NCI-H510A treated with DMSO at 0.1 percent for 48 hours (cell line): ENCODE data around the gene IQCK.

Source experiments
- DNase-seq: peaks from one replicate; lab custom pipeline; 2025; lab: John Stamatoyannopoulos, UW

The IQCK gene

DNA sequence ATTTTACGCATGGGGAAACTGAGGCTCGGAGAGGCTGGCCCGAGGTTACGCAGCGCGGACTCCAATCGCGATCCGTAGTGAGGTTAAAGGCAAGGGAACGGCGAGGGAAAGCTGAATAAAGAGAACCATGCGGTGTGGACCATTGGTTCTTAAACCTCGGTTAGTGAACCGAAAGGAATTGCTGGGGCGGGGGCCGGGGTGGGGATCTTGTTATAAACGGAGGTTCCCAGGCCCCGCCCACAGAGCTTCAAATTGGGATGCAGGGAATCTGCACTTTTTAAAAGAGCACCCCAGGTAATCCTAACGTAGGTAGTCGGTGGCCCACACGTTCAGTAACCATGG lies 524 bp downstream of the IQCK start:
- peak; percentile 81 for DNase-seq

DNA sequence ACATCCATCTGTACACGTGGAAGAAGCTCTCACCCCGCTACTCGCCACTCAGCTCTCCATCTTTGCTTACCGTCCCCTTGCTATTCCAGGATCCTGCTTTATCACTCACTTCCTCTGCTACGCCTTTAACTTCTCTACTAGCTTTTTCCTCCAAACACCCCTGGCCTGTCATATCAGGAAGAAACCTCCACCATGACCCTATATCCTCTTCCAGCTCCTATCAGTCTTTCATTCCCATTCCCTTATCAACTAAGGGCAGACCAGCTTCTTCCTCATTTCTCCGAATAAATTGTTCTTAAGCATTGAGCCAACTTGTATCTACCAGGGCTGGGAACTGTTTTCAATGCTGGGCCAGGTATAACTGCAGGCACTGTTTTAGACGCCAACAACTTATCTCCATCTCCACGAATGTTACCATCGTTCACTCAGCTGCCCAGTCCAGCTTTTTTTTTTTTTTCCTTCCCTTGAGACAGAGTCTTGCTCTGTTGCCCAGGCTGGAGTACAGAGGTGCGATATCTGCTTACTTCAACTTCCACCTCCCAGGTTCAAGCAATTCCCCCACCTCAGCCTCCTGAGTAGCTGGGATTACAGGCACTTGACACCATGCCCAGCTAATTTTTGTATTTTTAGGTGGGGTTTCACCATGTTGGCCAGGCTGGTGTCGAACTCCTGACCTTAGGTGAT lies 4.3 kb downstream of the IQCK start:
- DNase-seq: no peak

DNA sequence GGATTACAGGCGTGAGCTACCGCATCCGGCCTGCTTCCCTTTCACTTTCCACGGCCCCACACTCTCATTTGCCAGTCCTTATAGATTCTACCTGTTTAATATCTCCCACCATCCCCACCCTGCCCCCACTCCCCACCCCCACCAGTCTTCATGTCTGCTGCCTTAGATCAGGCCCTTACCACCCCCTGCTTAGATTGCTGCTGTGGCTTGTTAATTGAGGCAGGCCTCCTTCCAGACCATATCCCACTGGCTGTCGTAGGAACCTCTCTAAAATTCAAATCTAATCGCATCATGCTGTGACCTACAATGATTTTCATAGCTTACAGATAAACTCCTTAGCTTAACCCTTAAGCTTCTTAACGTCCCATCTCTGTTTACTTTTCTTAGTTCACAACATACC lies 4.9 kb downstream of the IQCK start:
- no peak for DNase-seq

DNA sequence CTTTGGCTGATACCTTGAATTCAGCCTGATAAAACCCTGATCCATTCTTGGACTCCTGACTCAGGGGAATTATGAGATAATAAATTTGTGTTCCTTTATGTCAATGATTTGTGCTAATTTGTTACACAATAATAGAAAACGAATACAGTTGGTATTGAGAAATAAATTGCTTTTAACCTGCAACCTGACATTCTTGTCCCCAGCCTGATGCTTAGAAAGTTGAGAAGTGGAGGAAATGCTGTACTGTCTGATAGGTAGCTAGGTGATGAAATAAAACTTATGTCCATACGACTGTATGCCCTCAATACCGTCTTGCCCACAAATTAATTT lies 10.5 kb downstream of the IQCK start:
- no peak for DNase-seq

DNA sequence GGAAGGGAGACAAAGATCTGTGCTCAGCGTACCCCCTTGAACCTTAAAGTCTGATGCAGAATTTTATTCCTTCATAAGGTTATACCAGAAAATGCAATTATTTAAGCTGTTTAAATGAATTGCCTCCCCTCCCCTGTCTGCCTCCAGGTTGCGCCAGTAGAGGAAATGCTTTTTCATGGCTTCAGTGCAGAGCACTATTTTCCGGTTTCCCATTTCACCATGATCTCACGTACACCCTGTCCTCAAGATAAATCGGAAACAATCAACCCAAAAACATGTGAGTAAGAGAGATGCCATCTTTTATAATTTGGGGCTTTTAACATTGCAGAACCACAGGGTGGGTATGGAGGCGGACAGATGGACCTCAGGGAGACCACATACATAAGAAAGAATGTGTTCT lies 15.5 kb downstream of the IQCK start:
- DNase-seq: no peak

DNA sequence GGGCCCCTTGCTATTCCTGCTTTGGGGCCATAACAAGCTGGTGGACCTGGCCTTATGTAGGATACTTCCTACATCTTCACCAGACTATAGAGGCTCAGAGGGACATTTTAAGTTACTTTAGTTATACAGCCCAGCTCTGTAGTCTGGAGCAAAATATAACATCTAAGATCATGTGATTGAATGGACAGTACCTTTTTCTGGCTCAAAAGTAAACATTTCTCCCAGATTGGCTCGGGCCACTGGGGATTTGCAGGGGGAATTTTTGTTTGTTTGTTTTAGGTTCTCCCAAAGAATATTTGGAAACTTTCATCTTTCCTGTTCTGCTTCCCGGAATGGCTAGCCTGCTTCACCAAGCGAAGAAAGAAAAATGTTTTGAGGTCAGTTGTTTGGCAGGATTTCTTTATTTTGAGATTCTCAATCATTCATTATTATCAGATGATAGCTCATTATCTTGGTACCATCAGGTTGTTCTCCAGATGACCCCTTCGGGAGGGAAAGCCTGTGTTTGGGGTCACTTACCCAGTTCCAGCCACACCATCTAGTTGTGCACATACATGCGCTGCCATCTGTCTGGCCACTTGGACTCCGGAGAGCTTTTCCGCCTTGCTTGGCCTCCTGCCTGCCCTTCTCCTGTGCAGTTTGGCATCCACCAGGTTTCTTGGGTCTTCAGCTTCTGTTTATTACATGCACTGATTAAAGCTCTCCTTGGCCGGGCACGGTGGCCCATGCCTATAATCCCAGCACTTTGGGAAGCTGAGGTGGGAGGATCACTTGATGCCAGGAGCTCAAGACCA lies 17.2 kb downstream of the IQCK start:
- no peak for DNase-seq

DNA sequence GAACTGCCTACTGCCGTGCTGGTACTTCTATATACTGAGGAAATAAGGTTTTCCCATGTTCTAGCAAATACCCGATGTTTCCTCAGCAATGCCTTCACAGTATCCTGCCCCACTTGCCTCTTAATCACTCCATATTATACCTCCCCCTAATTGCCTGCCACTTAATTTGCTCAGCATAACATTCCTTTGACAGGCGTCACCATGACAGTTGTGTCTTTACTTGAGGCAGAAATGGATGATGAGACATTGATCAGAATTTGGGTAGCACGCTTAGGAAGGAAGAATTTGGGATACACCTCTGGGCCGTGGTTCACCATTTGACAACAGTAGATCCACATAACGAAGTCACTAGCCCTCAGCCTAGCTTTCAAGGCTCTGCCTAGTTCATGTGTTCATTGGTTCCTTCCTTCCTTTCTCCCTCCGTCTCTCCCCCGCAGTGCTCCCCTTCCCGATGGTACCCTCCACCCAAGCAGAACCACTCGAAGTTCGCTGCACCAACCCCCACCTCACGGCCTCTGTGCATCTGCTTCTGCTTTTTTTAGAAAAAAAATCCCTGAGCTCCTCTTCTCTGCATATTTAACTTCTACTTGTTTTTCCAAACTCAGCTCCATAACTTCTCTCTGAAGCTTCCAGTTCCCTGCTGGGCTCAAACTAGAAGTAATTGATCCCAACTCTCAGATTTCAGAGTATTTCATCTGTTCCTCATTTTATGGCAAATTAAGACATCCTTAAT lies 19.4 kb downstream of the IQCK start:
- no peak for DNase-seq

DNA sequence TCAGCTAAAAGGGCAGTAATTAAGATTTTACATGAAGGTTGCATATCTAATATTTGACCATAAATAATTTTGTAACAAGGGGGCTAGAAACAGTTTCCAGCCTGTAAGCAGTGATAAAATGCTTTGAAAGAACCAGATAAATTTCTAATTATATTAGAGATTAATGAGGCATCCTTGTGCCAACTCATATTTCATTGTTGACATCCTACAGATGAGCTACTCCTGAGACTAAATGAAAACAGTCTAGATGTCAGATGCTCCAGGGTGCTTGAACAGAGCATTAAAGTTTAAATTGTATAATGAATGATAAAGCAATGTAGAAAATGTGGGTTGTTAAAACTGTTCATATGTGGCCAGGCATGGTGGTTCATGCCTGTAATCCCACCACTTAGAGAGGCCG lies 23.3 kb downstream of the IQCK start:
- DNase-seq: no peak

DNA sequence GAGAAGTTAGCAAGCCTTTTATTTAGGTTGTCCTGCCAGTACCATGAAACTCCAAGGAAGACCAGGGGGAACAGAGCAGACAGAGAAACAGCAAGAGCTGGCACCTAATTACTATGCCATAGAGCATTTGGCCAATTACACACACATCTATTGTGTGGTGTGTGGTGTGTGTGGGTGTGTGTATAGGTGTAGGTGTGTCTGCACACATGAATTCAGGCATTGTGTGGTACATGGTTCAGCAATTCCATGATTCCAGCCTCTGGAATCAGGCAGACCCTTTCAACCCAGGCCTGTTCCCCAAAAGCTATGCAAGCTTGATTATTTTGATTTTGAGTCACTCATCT lies 25.7 kb downstream of the IQCK start:
- DNase-seq: no peak

DNA sequence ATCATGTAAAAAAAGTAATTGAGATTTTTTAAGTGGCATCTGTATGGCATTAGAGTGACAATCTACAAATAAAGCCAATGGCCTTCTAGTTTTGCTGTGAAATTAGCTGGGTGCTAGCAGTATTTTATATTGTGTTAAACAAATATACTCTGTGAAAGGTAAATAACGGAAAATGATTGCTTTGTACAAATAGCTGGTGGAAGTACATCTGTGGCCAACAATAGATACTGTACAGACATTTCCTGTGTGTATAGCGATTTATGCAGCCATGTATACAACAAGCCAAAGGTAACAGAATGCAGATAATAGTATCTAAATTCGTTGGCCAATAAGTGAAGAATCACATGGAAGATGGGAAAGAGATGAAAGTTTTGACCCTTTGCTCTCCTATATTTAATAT lies 26.6 kb downstream of the IQCK start:
- peak; percentile 24 for DNase-seq

DNA sequence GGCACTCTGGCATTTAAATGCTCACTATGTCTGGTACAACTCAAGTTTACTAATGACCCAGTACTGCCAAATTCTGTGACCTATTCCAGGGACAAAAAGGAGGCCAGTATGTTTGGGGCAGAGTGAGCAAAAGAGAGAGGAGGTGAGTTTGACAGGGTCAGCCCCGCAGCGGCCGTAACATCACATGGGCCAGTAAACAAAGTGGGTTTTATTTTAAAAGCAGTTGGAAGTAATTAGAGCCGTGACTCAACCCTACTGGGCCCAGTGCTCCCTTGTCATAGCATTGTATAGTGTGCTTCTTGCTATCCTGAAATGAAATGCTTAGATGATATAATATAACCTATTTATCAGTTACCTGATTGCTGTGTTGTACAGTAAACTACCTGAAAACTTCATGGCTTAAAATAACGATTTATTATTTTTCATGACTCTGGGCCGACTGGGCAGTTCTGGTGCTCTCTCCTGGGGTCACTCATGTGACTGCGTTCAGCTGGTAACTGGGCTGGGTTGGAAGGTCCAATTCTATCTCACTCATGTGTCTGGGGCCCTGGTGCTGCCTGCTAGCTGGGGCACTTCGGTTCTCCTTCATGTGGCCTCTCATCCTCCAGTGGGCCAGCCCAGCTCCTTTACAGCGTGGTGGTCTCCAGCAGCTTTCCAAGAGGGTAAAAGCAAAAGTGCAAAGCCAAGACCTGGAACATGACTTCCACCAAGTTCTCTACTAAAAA lies 27.4 kb downstream of the IQCK start:
- DNase-seq: no peak

DNA sequence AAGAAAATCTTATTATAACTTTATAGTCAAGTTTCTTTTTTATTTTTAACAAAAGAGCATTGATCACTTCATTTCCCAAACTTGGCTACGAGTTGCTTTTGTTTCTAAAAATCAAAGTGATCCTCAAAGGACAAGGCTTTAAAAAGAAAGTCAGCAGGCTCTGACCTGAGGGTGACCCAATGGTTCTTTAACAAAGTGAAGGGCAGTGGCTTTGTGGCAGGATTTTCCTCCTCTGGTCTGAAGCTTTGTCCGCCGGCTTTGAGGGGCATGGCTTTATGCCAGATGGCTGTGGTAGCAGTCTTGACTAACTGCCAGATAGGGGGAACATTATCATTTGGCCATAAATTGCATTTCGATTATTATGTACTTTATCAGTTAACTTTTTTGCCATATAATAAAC lies 28.5 kb downstream of the IQCK start:
- DNase-seq: no peak

DNA sequence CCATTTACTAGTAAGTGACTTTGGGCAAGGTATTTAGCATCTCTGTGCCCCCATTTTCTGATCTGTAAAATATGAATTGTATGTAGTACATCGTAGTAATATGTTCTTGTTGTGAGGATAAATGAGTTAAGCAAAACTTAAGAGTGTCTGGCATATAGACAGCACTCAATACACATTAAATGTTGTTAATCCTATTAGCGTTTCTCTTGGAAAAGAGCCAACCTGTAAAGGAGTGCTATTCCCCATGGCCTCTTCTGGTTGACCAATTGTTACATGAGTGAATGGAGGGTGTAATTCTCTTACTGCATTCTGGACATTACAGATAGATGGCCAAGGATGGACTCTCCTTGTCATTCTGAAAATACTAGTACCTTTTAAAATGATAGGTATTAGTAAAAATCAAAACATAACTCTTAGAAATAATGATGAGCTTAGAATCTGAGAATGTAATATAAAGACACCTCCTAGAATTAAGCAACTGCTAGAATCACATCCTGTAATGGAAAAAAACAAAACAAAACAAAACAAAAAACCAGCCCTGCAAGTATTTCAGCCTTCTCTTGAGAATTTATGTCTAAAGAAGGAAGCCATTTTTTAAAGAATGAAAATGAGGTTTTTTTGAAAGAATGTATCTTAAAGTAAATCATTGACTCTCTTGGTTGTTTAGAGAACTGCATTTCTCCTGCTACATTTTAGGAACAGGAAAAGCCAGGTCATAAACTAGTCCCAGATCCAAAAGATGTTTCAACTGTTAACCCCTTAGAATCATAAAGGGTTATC lies 30.5 kb downstream of the IQCK start:
- peak; percentile 46 for DNase-seq

DNA sequence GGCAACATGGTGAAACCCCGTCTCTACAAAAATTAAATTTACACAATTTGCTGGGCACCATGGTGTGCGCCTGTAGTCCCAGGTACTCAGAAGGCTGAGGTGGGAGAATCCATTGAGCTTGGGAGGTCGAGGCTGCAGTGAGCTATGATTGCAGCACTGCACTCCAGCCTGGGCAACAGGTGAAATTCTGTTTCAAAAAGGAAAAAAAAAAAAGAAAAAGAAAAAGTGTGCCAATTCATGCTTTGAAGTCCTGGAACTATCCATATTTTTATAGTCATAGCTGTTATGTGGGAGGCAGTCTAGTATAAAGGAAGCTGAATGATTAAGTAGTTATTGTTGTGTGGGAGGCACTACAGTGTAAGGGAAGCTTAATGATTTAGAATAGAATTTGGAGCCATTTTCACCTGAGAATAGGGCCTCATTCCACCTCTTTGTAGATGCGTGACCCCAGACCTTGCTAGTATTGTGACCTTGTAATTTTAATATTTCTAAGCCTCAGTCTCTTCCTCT lies 31.6 kb downstream of the IQCK start:
- DNase-seq: no peak

DNA sequence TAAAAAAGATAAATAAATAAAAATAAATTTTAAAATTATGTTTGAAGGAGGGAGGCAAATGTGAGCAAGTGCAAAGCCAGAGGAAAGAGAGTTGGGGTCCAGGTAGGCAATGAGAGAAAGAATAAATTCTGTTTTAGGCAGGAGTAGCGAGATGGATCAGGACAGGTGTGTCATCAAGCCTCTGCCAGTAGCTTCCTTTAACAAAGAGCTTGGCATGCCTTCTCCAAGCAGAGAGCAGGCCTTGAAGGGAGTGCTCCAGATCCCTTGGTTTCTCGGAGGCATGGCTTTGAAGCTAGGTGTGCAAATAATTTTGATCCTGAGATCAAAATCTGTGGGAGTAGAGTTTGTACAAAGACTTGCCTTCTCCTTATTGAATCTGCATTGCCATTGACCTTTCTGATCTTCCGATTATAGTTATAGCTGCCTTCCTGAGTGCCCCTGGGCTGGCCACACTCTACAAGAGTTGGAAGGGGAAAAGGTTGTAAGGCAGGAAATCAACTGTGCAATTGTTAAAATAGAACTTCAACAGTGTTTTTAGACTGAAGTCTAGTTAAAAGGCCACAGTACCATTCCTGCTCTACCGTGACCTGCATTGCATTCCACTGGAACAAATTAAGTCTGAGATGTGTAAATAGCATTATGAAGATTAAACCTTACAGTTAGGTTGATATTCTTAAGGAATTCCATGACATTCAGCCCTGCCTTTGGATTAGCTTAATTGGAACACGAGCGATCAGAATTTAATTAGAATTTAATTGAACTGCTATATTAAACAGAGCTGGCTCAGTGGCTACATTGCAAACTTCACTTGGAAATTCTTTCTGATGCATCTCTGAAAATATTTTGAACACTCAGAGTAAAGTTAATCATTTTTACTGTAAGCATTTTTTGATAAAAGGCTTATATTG lies 33.7 kb downstream of the IQCK start:
- DNase-seq: no peak

DNA sequence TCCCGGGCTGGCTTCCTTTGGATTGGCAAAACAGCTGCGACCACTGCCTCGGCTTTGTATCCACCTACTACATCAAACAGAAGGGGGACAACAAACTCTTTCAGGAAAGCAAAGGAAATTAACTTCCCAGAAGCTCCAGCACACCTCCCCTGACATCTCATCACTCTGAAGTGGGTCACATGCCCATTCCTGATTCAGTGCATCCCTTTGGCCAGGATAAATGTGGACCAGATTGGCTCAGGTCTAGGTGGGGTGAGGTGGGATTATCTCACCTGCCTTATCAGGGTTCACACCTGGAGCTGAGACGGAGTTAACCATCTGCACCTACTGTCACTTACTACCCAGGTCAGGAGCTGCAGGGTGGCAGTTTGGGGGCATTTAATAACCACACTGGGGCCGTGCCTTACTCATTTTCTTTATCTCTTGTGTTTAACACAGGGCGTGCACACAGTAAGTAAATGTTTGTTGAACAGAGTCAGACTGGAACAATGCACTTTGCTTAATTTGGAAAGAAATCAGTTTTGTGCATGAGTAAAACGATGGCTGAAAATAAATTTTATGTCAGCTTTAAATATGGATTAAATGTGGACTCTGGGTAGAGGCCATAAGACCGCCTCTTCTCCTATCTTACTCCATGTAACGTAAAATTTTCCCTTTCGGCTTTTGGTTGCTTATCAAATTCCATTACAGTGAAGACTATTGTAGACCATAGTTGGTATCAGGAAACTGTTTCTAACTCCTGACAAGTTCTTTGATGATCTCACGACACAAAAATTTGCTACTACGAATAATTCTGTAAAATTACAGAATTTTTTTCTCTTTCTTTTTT lies 36.0 kb downstream of the IQCK start:
- no peak for DNase-seq

DNA sequence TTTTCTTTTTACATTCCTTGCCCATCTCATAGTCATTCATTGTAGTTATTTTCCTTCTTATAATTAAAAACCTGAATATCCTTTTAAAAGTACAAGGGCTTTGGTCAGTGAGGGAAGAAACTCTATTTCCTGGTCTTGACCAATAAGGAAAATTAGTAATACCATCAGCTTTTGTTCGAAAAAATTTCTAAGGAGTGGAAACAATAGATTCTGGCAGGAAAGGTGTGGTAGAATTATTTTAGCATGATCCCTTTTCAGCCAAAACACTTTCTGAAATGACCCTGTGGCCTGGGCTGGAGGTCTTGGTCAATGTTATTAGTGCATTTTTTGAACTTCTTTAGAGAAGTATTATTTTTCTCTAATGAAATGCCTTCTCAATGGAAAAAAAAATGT lies 36.6 kb downstream of the IQCK start:
- DNase-seq: no peak

DNA sequence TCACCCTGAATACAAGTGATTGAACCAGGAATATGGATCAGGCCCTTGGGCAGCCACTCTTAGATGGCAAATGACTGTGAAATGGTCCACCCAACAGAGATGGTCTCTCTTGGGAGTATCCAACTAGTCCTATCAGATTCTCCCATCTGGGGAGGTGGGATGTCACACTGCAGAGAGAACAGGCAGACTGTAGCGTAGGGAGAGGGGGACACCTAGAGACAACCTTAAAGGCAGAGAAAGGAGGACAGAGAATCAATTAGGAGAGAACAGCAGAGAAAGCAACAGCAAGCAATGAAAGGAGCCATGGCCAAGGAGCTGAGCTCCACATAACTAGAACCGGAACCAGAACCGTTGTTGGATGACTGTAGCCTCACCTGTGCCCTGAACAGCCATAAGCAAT lies 37.2 kb downstream of the IQCK start:
- no peak for DNase-seq

DNA sequence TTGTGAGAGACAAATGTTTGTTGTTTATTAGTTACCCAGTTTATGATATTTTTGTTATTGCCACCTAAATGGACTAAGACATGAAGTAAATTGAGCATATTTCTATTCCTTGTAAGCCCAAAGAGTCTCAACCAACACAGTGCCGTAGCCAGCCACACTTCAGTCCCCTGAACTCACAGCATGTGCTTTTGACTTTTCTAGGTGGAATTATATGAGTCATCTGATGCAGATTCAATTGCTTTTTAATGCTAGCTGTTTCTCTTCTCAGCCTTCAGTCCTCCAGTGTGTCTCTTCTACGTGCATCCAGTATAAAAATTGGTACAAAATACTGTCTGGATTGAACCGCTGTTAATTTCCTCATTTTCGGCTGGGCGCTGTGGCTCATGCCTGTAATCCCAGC lies 39.0 kb downstream of the IQCK start:
- no peak for DNase-seq
